CD4-positive, alpha-beta T cell treated with Interleukin-4 for 4 hours (primary cell): Measurements from ENCODE around the gene FRMD4B.
A peak's percentile ranks its signal among the peaks of the same experiment; 100 is the strongest.
"Not testable (repeated sequence)": the region's sequence is repeated elsewhere in the genome, so short reads cannot be mapped to it uniquely, and the experiment has no call there.

Source experiments
- DNase-seq: peaks from one replicate; pipeline ENCODE4 v3.0.0-alpha.2; 2020

The FRMD4B gene

DNA sequence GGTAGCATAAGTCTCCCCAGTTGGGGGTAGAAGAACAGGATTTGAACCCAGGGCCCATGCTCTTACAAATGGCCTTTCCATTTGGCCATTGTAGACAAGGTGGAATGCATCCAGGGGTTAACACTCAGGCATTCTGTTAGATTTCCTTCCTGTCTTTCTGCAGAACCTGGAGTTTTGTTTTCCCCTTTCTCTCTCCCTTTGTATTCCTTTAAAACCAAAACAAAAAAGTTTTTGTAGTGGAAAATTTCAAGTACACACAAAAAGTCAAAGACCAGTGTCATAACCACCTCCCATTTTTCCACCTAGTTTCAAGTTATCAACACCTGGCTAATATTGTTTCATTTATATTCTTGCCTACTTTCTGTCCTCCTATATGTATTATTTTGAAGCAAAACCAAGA lies 26.0 kb downstream of the FRMD4B start:
- no peak for DNase-seq

DNA sequence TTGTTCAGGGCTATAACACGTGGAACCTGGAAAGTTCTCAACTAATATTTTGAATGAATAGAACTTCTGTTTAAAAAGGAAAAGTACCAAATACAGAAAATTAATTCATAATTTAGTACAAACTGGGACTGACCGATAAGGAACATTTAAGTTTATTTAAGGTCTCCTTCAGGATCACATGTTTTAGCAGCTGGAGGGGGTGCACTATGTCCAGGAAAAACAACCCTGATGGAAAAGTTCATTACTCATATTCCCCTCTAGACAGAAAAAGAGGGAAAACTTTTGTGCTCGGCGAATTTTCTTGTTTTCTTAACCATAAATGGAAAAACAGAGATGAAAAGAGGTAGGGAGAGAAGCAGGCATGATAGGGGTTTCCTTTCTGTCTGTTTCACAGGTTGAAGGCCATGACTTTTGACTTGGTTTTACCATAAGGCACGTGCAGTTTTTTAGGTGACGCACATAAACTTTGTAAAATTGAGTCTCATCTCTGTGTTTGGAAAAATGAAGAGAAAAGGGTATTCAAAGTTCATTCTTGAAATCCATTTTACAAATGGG lies 26.5 kb downstream of the FRMD4B start:
- no peak for DNase-seq

DNA sequence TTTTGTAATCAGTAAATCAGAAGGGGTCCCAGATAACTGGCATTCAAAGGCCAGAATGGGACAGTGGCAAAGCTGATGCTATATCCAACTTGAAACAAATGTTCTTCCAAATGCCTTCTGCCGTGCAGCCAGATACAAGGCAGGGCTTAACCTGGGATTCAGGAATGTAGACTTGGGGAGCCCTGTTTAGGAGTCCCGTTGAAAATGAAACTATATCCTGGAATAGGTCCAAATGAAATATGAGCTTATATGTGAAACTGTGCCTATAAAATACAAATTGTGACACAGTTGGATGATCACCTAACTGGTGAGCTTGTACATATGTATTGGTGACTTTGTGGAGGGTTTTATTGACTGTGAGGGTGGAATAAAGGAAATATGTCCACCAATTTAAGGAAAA lies 28.7 kb downstream of the FRMD4B start:
- DNase-seq, result no peak

GRCh38 chr3:69354948-69355347 lies 30.9 kb downstream of the FRMD4B start:
- DNase-seq, result no peak

GRCh38 chr3:69353503-69353902 lies 32.4 kb downstream of the FRMD4B start:
- no peak for DNase-seq

GRCh38 chr3:69353088-69353478 lies 32.8 kb downstream of the FRMD4B start:
- no peak for DNase-seq

DNA sequence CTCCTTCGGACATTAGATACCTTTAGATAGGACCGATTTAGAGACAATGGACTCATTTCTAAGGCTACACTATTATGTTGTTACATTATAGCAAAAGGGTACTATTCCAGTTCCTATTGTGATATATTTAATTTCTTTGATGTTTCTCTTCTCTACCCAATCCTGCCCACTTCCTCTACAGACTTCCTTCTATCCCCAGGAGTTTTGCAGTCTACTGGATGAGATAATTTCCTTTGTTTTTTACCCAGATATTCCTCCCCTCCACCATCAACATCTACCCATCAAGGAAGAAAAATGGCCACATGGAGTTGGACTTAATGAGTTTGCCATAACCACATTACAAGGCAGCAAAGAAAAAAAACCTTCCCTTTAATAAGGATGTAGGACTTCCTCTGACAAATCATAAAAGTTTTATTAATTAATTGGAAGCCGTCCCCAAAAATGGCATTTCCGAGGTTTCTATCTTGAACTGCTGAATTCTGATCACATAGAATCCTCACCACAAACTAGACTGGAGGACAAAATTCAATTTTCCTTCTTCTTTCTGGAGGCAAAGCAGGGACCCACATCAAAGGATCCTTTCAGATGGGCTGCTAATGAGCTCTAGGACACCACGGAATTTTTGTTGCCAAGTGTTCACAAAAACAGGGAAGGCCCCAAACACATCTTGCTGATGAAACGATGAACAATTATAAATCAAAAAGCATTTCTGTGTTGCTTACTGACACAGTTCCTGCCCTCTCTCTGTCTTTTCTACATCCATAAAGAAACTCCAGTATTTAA lies 33.4 kb downstream of the FRMD4B start:
- no peak for DNase-seq

GRCh38 chr3:69343875-69344274 lies 42.0 kb downstream of the FRMD4B start:
- no peak for DNase-seq

DNA sequence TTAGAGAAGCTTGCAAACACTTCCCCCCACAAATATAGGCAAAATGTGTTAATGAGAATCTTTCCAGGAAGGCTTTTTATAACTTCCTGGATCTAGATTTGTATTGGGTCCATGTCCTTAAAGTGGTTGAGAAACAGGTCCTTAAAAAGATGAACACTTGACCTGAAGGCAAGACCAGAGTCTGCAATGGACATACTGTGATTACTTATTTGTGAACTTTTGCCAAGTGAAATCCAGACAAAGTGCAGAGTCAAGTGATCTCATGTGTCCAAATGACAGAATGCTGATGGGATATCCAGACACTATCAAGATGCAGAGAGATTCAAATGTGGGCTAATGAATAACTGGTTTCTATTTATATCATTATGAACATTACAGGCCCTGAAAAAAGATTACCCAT lies 43.8 kb downstream of the FRMD4B start:
- no peak for DNase-seq

DNA sequence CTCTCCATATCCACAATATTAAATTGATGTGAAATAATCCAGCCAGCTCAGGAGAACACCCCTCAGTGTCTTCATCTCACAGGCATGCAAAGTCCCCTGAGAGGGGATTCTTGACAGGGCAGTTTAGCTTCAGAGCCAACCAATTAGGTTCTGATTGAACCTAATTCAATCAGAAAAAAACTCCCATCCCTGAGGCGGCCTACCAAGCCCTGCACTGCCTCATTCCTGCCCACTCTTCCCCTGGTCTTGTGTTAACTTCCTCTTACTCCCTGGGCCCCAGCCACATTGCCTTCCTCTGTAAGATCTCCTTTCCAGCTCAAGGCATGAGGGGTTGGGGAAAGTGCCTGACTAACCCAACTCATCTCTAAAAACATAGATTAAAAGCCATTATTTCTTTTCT lies 46.1 kb downstream of the FRMD4B start:
- no peak for DNase-seq

- DNase-seq, result no peak
Measured at GRCh38 chr3:69338911-69339310, 47.0 kb downstream of the FRMD4B start.

DNA sequence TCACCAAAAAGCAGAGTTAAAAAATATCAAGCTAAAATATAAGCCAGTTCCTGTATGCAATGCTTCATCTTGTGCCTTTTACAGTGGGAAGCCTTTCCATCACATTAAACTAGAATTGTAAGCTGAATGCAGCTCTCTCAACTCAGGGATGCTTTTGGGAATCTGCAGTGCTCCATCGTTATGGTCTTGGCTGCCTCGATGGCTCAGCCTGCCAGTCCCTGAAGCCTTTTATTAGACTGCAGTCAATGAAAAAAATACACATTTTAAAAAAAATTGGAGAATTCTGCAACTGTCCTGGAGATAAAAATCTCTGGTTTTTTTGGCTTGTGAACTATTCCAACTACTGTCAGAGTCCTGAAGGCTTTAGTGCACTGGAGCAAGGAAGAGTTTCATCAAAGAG lies 53.0 kb downstream of the FRMD4B start:
- DNase-seq, result no peak

DNA sequence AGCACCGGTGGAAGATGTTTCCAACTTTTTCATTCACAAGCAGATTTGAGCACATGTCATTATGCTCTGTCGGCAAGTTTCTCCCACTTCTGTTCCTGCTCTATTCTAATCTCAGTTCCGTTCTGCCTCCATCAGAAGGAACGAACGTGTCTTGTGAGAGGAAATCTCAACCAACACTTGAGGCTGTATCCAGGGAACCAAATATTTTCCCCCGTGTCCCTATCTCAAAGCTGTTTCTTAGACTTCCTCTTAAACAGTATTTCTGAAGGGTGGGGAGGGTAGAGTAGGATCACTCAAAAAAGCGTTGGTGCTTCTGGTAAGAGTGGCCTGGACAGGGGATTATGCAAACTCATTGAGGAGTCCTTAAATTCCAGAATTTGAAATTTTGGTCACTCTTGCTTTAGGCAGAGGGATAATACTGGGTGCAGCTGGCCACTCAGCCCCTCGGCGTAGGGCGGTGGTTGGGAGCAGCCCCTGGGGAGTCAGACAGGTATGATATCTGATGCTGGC lies 54.9 kb downstream of the FRMD4B start:
- no peak for DNase-seq

GRCh38 chr3:69329892-69330291 lies 56.0 kb downstream of the FRMD4B start:
- no peak for DNase-seq

- no peak for DNase-seq
Measured at GRCh38 chr3:69328963-69329302, 57.0 kb downstream of the FRMD4B start.

- no peak for DNase-seq
Measured at GRCh38 chr3:69328103-69328962, 57.6 kb downstream of the FRMD4B start.

GRCh38 chr3:69326855-69327300 lies 59.0 kb downstream of the FRMD4B start:
- DNase-seq, result peak; percentile 55

GRCh38 chr3:69325151-69325550 lies 60.7 kb downstream of the FRMD4B start:
- no peak for DNase-seq

GRCh38 chr3:69324362-69325025 lies 61.4 kb downstream of the FRMD4B start:
- DNase-seq, result no peak

GRCh38 chr3:69323941-69324340 lies 61.9 kb downstream of the FRMD4B start:
- DNase-seq, result no peak

DNA sequence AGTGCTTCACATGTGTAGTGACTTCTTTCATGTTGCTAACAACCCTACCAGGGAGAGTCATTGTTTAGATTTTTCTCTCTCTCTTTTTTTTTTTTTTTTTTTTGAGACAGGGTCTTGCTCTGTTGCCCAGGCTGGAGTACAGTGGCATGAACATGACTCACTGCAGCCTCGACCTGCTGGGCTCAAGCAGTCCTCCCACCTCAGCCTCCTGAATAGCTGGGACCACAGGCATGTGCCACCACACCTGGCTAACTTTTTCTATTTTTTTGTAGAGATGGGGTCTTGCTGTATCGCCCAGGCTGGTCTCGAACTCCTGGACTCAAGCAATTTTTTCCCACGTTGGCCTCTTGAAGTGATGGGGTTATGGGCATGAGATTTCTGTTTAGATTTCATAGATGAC lies 63.4 kb downstream of the FRMD4B start:
- DNase-seq, result not testable (repeated sequence)

DNA sequence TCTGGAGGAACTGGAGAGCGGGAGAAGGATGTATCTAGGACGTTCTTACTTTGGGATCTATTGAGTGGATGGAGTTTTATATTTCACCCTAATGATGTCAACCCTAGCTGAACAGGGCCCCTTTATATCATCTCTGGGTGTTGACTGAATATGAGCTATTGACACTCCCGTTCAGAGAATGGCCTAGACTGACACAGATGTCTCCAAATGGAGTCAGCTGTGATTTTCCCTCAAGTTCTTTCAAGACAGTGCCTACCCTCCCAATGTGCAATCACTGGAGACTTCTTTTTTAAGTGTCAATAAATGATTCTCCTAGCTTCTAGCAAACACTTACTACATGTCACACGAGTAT lies 63.8 kb downstream of the FRMD4B start:
- no peak for DNase-seq
